Brain pericyte (primary cell): Measurements from ENCODE around the gene SYVN1.

ENCODE experiments used
- DNase-seq: peaks from one replicate; pipeline ENCODE4 v3.0.0-alpha.2; 2012; ENCODE audit warnings: low read depth, low spot score

SYVN1 gene

GRCh38 chr11:65112546-65113360, 21.6 kb downstream of the SYVN1 start:
- no peak for DNase-seq

- DNase-seq = peak; percentile 56
Observed at GRCh38 chr11:65111744-65112545, 22.4 kb downstream of the SYVN1 start, which contains the start of gene TM7SF2. Gene TM7SF2 (plus strand): TSS chr11:65111872. CDS start chr11:65112016, 144 bp downstream.

- DNase-seq = no peak
Observed at GRCh38 chr11:65111159-65111743, 23.1 kb downstream of the SYVN1 start.

GRCh38 chr11:65110354-65110861, 23.9 kb downstream of the SYVN1 start:
- peak; percentile 63 for DNase-seq

- no peak for DNase-seq
Observed at GRCh38 chr11:65109231-65110198, 24.8 kb downstream of the SYVN1 start.

- DNase-seq = no peak
Observed at GRCh38 chr11:65108469-65109123, 25.7 kb downstream of the SYVN1 start.

GRCh38 chr11:65107751-65108468, 26.4 kb downstream of the SYVN1 start:
- DNase-seq = no peak

- no peak for DNase-seq
Observed at GRCh38 chr11:65107078-65107477, 27.2 kb downstream of the SYVN1 start.

- no peak for DNase-seq
Observed at GRCh38 chr11:65104628-65105027, 29.7 kb downstream of the SYVN1 start.

- no peak for DNase-seq
Observed at GRCh38 chr11:65103476-65103875, 30.8 kb downstream of the SYVN1 start.

GRCh38 chr11:65102142-65103095, 31.9 kb downstream of the SYVN1 start:
- no peak for DNase-seq

- no peak for DNase-seq
Observed at GRCh38 chr11:65100674-65101350, 33.5 kb downstream of the SYVN1 start.

GRCh38 chr11:65096926-65097325, 37.4 kb downstream of the SYVN1 start:
- DNase-seq = no peak

GRCh38 chr11:65095974-65096806, 38.1 kb downstream of the SYVN1 start, which contains the start of gene VPS51:
Gene VPS51 (plus strand): TSS chr11:65096214. CDS start chr11:65096251, 37 bp downstream.
- DNase-seq = peak; percentile 61

- DNase-seq = no peak
Observed at GRCh38 chr11:65095427-65095826, 38.9 kb downstream of the SYVN1 start.

GRCh38 chr11:65090628-65091027, 43.7 kb downstream of the SYVN1 start:
- no peak for DNase-seq

GRCh38 chr11:65089621-65090020, 44.7 kb downstream of the SYVN1 start:
- no peak for DNase-seq
